ENCODE results near the gene EOGT. TPM values are rescaled to one million over a fixed set of nuclear protein-coding genes. Genes with fewer than 3 reads are reported as not detected.

EOGT gene
- total and polyA plus RNA-seq, 2 experiments from 2014 or later, result 11.9 to 27.2 TPM

- Mint-ChIP-seq H3K4me3 (peak overlapping the region; percentile 72), H3K27ac (no peak overlapping the region)
These were observed 617 bp upstream of the EOGT start for GRCh38 chr3:69014022-69014580.

GRCh38 chr3:69012800-69013252 is 658 bp downstream of the EOGT start:
- no peaks in the 10 kb centered on the region for H3F3A ChIP-seq (replicated peaks; ENCODE audit: low read depth)
- peak; percentile 66 for DNase-seq (ENCODE audit: low spot score)
- Mint-ChIP-seq H3K27ac (peak overlapping the region; percentile 29; the same call in 1 of the 2 replicates), H3K4me1 (peaks cover 65% of the 10 kb centered on the region), H3K9me3 (no peaks in the 10 kb centered on the region), H3K36me3 (ENCODE audit: low read depth) (peaks cover 19% of the 10 kb centered on the region), H3K4me3 (peak overlapping the region; percentile 80), H3K27me3 (ENCODE audit: insufficient read depth, low read depth, poor library complexity) (peaks cover 15% of the 10 kb centered on the region)
- H3K27ac ChIP-seq (ENCODE audit: low read depth), result no peak overlapping the region
- H3K9me2 ChIP-seq (ENCODE audit: insufficient read depth), result no peaks in the 10 kb centered on the region
- no peak overlapping the region for H2AFZ ChIP-seq
- no peaks in the 10 kb centered on the region for H3K36me3 ChIP-seq (ENCODE audit: insufficient read depth)
- peaks cover 5% of the 10 kb centered on the region; the same call in 1 of the 2 replicates for H3K27me3 ChIP-seq (ENCODE audit: insufficient read depth)
- peak; percentile 39 for ATAC-seq
- H3K4me1 ChIP-seq (ENCODE audit: insufficient read depth), result peaks cover 50% of the 10 kb centered on the region
- H3K4me2 ChIP-seq, result peak overlapping the region; percentile 69
- no peaks in the 10 kb centered on the region for H4K20me1 ChIP-seq (replicated peaks; ENCODE audit: insufficient read depth)
- H3K4me3 ChIP-seq, result peak overlapping the region; percentile 56
- no peaks in the 10 kb centered on the region for H3K79me2 ChIP-seq (replicated peaks; ENCODE audit: insufficient read depth)
- TF ChIP-seq, protein P1, sequence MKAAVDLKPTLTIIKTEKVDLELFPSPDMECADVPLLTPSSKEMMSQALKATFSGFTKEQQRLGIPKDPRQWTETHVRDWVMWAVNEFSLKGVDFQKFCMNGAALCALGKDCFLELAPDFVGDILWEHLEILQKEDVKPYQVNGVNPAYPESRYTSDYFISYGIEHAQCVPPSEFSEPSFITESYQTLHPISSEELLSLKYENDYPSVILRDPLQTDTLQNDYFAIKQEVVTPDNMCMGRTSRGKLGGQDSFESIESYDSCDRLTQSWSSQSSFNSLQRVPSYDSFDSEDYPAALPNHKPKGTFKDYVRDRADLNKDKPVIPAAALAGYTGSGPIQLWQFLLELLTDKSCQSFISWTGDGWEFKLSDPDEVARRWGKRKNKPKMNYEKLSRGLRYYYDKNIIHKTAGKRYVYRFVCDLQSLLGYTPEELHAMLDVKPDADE (IDR thresholded peaks at IDR 0.05), result no peak
- TF ChIP-seq JUNB (IDR thresholded peaks at IDR 0.05; ENCODE audit: unreplicated experiment) (no peak), ZNF114 (CRISPR knock-in tag; IDR thresholded peaks at IDR 0.05) (no peak), ZNF462 (CRISPR knock-in tag; IDR thresholded peaks at IDR 0.05) (no peak)

More at GRCh38 chr3:69014022-69014580, 617 bp upstream of the EOGT start:
- H2AFZ ChIP-seq, result no peak overlapping the region
- no peaks in the 10 kb centered on the region for H3K9me3 Mint-ChIP-seq
- H4K20me1 ChIP-seq (replicated peaks; ENCODE audit: insufficient read depth), result no peaks in the 10 kb centered on the region
- H3K27me3 ChIP-seq (ENCODE audit: insufficient read depth), result peaks cover 5% of the 10 kb centered on the region; the same call in 1 of the 2 replicates
- peaks cover 15% of the 10 kb centered on the region for H3K27me3 Mint-ChIP-seq (ENCODE audit: insufficient read depth, low read depth, poor library complexity)
- H3F3A ChIP-seq (replicated peaks; ENCODE audit: low read depth), result no peaks in the 10 kb centered on the region
- no peaks in the 10 kb centered on the region for H3K36me3 ChIP-seq (ENCODE audit: insufficient read depth)
- no peaks in the 10 kb centered on the region for H3K79me2 ChIP-seq (replicated peaks; ENCODE audit: insufficient read depth)
- H3K4me2 ChIP-seq, result peak overlapping the region; percentile 69
- no peak overlapping the region for H3K27ac ChIP-seq (ENCODE audit: low read depth)
- TF ChIP-seq ZNF331 (CRISPR knock-in tag; IDR thresholded peaks at IDR 0.05; ENCODE audit: low read depth), result no peak
- TF ChIP-seq JUNB (IDR thresholded peaks at IDR 0.05; ENCODE audit: unreplicated experiment), result no peak
- TF ChIP-seq CTCF (conservative IDR thresholded peaks at IDR 0.05; ENCODE audit: low read depth in 2 of 2), result no peak
- no peak for TF ChIP-seq STAT1 (IDR thresholded peaks at IDR 0.05; ENCODE audit: unreplicated experiment)
- TF ChIP-seq EZH2 (IDR thresholded peaks at IDR 0.05; ENCODE audit: low read depth, unreplicated experiment), result no peak
- TF ChIP-seq NANOG (IDR thresholded peaks at IDR 0.05; ENCODE audit: borderline replicate concordance), result no peak
- TF ChIP-seq, protein P1 (IDR thresholded peaks at IDR 0.05), result no peak
- peaks cover 54% of the 10 kb centered on the region for H3K4me1 Mint-ChIP-seq
- H3K9me2 ChIP-seq (ENCODE audit: insufficient read depth), result no peaks in the 10 kb centered on the region
- H3K4me1 ChIP-seq (ENCODE audit: insufficient read depth), result peaks cover 41% of the 10 kb centered on the region
- DNase-seq (ENCODE audit: low spot score) (no peak), ATAC-seq (no peak)
- H3K4me3 ChIP-seq, result peak overlapping the region; percentile 56
- H3K36me3 Mint-ChIP-seq (ENCODE audit: low read depth), result peaks cover 11% of the 10 kb centered on the region; the same call in 2 of the 3 replicates

Measured in GM23338 (cell line).